OCI-LY3 (cell line): Measurements from ENCODE around the gene MIA2.

Experiments used
- H2AFZ ChIP-seq: fragments of 200-600, 300-600 bp; shearing (Covaris generic); 2 replicates; pipeline ENCODE4 v1.6.0; 2014; ENCODE audit warnings: antibody characterized with exemption, low read depth, low read length
- H3K27ac ChIP-seq: fragments of 200-600, 300-600 bp; sonication (generic); 2 replicates; pipeline ENCODE4 v1.5.1; 2014; ENCODE audit warnings: mild to moderate bottlenecking, low read length, moderate library complexity, mixed read lengths
- H3K27me3 ChIP-seq: fragments of 200-600, 300-600 bp; sonication (generic); 2 replicates; pipeline ENCODE4 v1.6.1; 2014; ENCODE audit warnings: low read depth, low read length, mixed read lengths
- H3K36me3 ChIP-seq: fragments of 200-600, 300-600 bp; sonication (generic); replicated peaks from 2 replicates; pipeline ENCODE3; 2014; ENCODE audit warnings: low read depth, low read length, mixed read lengths
- H3K4me1 ChIP-seq: fragments of 300-600, 200-600 bp; sonication (generic); 2 replicates; pipeline ENCODE4 v1.6.1; 2014; ENCODE audit warnings: low read length, mixed read lengths
- H3K4me2 ChIP-seq: fragments of 200-600, 300-600 bp; sonication (generic); 2 replicates; pipeline ENCODE4 v1.6.1; 2014; ENCODE audit warnings: low read length, mixed read lengths
- H3K4me3 ChIP-seq: fragments of 300-600, 200-600 bp; sonication (generic); 2 replicates; pipeline ENCODE4 v1.5.1; 2014; ENCODE audit warnings: antibody characterized with exemption, mild to moderate bottlenecking, low read length, moderate library complexity
- H3K79me2 ChIP-seq: fragments of 300-600, 200-600 bp; shearing (Covaris generic); 2 replicates; pipeline ENCODE4 v1.6.1; 2014; ENCODE audit warnings: mild to moderate bottlenecking, low read length, mixed read lengths
- H3K9ac ChIP-seq: fragments of 300-600, 200-600 bp; shearing (Covaris generic); 2 replicates; pipeline ENCODE4 v1.6.0; 2014; ENCODE audit warnings: mild to moderate bottlenecking, low read length, moderate library complexity
- H3K9me3 ChIP-seq: fragments of 200-600, 300-600 bp; shearing (Covaris generic); 2 replicates; pipeline ENCODE4 v1.6.1; 2014; ENCODE audit warnings: low read length, mixed read lengths; ENCODE audit not compliant: insufficient read depth
- H4K20me1 ChIP-seq: fragments of 200-600, 300-600 bp; sonication (generic); 2 replicates; pipeline ENCODE4 v1.6.1; 2016; ENCODE audit warnings: low read length, mixed read lengths; ENCODE audit not compliant: insufficient read depth
- CTCF ChIP-seq: fragments of 200-600, 300-600 bp; sonication (generic); IDR thresholded peaks from 2 replicates; pipeline ENCODE4 v1.5.1; 2014; ENCODE audit warnings: antibody characterized with exemption, low read length, low read depth
- EZH2phosphoT487 ChIP-seq: fragments of 200-600 bp; shearing (Covaris generic); IDR thresholded peaks from 2 replicates; pipeline ENCODE4 v1.6.1; 2018; ENCODE audit warnings: antibody characterized with exemption, mixed run types, low read depth

MIA2 gene

GRCh38 chr14:39307815-39308214 lies 74.1 kb downstream of the MIA2 start:
- no peaks in the 10 kb centered on the region for H3K27me3 ChIP-seq
- peaks cover 3% of the 10 kb centered on the region for H3K36me3 ChIP-seq
- H3K79me2 ChIP-seq: no peaks in the 10 kb centered on the region
- no peak overlapping the region for H3K27ac ChIP-seq
- no peak overlapping the region for H2AFZ ChIP-seq
- H3K9me3 ChIP-seq: no peaks in the 10 kb centered on the region
- H4K20me1 ChIP-seq: no peaks in the 10 kb centered on the region
- no peaks in the 10 kb centered on the region for H3K4me1 ChIP-seq
- H3K9ac ChIP-seq: no peak overlapping the region
- no peak overlapping the region for H3K4me3 ChIP-seq
- no peak overlapping the region for H3K4me2 ChIP-seq
- TF ChIP-seq EZH2phosphoT487: no peak
- TF ChIP-seq CTCF: no peak

- H3K9ac ChIP-seq: no peak overlapping the region
- no peak overlapping the region for H3K27ac ChIP-seq
- no peak overlapping the region for H3K4me2 ChIP-seq
- H3K9me3 ChIP-seq: no peaks in the 10 kb centered on the region
- no peaks in the 10 kb centered on the region for H3K4me1 ChIP-seq
- no peak overlapping the region for H3K4me3 ChIP-seq
- H3K79me2 ChIP-seq: no peaks in the 10 kb centered on the region
- TF ChIP-seq CTCF (no peak), EZH2phosphoT487 (no peak)
- H2AFZ ChIP-seq: no peak overlapping the region
- H4K20me1 ChIP-seq: no peaks in the 10 kb centered on the region
- H3K36me3 ChIP-seq: peaks cover 3% of the 10 kb centered on the region
- no peaks in the 10 kb centered on the region for H3K27me3 ChIP-seq
These were observed 76.3 kb downstream of the MIA2 start for GRCh38 chr14:39310051-39310450.

GRCh38 chr14:39315859-39316444 lies 82.2 kb downstream of the MIA2 start:
- TF ChIP-seq EZH2phosphoT487 (no peak), CTCF (no peak)
- Histone ChIP-seq H3K9me3 (no peaks in the 10 kb centered on the region), H3K27ac (no peak overlapping the region), H2AFZ (no peak overlapping the region), H3K4me1 (no peaks in the 10 kb centered on the region), H3K9ac (no peak overlapping the region), H3K79me2 (no peaks in the 10 kb centered on the region), H3K4me3 (no peak overlapping the region), H4K20me1 (no peaks in the 10 kb centered on the region), H3K27me3 (no peaks in the 10 kb centered on the region), H3K4me2 (no peak overlapping the region), H3K36me3 (peaks cover 2% of the 10 kb centered on the region)

GRCh38 chr14:39316830-39317553 lies 83.3 kb downstream of the MIA2 start:
- Histone ChIP-seq H3K36me3 (peaks cover 2% of the 10 kb centered on the region), H3K9ac (no peak overlapping the region), H3K9me3 (no peaks in the 10 kb centered on the region), H2AFZ (no peak overlapping the region), H4K20me1 (no peaks in the 10 kb centered on the region), H3K4me2 (no peak overlapping the region), H3K79me2 (no peaks in the 10 kb centered on the region), H3K4me3 (no peak overlapping the region), H3K27ac (no peak overlapping the region), H3K27me3 (no peaks in the 10 kb centered on the region), H3K4me1 (no peaks in the 10 kb centered on the region)
- TF ChIP-seq CTCF (no peak), EZH2phosphoT487 (no peak)
